ENCODE data around the gene ADAMTSL4. TPM values are rescaled to one million over a fixed set of nuclear protein-coding genes. Genes with fewer than 3 reads are reported as not detected.

Gene ADAMTSL4
- total and polyA plus RNA-seq, 7 donors = 2.1 to 36.0 (median 14.6) TPM

DNA sequence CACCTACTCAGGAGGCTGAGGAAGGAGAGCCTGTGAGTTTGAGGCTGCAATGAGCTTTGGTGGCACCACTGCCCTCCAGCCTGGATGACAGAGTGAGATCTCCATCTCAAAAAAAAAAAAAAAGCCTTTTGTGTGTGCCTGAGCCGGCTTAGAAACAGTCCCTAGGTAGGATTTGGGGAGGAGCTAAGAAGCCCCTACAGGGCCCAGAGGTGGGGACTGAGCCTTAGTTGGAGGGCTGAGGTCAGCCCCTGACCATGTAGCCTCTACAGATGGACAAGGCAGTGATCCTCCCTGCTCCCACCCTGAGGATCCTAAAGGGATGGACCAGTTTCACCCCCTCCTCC, 2.5 kb downstream of the ADAMTSL4 start:
- DNase-seq = no peak
- no peak for TF ChIP-seq POLR2A (IDR thresholded peaks at IDR 0.05)
- TF ChIP-seq, protein P1, sequence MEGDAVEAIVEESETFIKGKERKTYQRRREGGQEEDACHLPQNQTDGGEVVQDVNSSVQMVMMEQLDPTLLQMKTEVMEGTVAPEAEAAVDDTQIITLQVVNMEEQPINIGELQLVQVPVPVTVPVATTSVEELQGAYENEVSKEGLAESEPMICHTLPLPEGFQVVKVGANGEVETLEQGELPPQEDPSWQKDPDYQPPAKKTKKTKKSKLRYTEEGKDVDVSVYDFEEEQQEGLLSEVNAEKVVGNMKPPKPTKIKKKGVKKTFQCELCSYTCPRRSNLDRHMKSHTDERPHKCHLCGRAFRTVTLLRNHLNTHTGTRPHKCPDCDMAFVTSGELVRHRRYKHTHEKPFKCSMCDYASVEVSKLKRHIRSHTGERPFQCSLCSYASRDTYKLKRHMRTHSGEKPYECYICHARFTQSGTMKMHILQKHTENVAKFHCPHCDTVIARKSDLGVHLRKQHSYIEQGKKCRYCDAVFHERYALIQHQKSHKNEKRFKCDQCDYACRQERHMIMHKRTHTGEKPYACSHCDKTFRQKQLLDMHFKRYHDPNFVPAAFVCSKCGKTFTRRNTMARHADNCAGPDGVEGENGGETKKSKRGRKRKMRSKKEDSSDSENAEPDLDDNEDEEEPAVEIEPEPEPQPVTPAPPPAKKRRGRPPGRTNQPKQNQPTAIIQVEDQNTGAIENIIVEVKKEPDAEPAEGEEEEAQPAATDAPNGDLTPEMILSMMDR (IDR thresholded peaks at IDR 0.05) = no peak
- no peak for TF ChIP-seq POLR2AphosphoS5 (IDR thresholded peaks at IDR 0.05)
- TF ChIP-seq EP300 (IDR thresholded peaks at IDR 0.05) = no peak
- peak overlapping the region; percentile 82 to 91 (median 88) for H3K27ac ChIP-seq
- no peak overlapping the region for H3K4me3 ChIP-seq
- intact Hi-C loops (cut with DNase I) = no loop called here
- 34 to 44% methylated on average over 1 of the region's 1 CpG for WGBS, 2 donors
- H3K9me3 ChIP-seq = no peaks in the 10 kb centered on the region
- peaks cover 0 to 10% (median under 1%) of the 10 kb centered on the region in 4 donors for H3K36me3 ChIP-seq
- H3K27me3 ChIP-seq = no peaks in the 10 kb centered on the region
- H3K4me1 ChIP-seq = peaks cover 0 to 62% (median 44%) of the 10 kb centered on the region in 4 donors

DNA sequence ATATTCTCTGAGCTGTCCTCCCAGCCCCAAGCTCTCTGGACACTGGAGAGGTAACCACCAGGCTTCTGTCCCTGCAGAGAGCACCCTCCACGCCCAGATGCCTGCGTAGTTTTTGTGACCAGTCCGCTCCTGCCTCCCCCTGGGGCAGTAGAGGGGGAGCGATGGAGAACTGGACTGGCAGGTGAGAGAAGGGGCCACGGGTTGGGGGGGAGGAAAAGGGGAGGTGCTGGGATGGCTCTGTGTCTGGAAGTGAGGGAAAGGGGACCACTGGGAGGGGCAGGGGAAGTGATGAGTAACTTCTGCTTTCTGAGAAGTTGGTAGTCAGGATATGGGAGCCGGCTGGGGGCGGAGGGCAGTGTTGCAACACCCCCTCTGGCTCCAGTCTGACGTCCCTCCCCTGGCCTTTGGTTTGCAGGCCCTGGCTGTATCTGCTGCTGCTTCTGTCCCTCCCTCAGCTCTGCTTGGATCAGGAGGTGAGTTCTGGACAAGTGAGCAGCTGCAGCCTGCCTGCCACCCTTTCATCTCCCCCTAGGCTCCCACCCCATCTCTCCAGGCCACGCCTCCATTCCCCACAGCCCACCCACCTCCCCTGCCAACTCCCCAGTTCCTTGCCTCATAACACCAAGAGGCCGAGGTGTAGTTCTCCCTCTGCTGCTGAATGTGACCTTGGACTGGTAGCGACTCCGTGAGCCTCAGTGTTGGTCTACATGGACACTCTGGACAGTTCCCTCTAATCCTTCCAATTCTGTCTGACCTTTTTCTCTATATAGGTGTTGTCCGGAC, 3.1 kb downstream of the ADAMTSL4 start:
- 42 to 53% methylated on average over 13 of the region's 13 CpGs for WGBS, 2 donors
- intact Hi-C loops (cut with DNase I) = no loop called here
- H3K9me3 ChIP-seq = no peaks in the 10 kb centered on the region
- H3K4me1 ChIP-seq = peaks cover 0 to 63% (median 44%) of the 10 kb centered on the region in 4 donors
- TF ChIP-seq EP300 (IDR thresholded peaks at IDR 0.05) (peak in 1 of 4 donors; percentile 41), POLR2A (IDR thresholded peaks at IDR 0.05) (no peak), POLR2AphosphoS5 (IDR thresholded peaks at IDR 0.05) (peak in 3 of 4 donors; percentile 9 to 77 (median 70))
- DNase-seq = peak; percentile 98
- H3K27me3 ChIP-seq = no peaks in the 10 kb centered on the region
- no peak overlapping the region for H3K4me3 ChIP-seq
- peaks cover 0 to 10% (median 4%) of the 10 kb centered on the region in 4 donors for H3K36me3 ChIP-seq
- H3K27ac ChIP-seq = peak overlapping the region; percentile 82 to 91 (median 88)

DNA sequence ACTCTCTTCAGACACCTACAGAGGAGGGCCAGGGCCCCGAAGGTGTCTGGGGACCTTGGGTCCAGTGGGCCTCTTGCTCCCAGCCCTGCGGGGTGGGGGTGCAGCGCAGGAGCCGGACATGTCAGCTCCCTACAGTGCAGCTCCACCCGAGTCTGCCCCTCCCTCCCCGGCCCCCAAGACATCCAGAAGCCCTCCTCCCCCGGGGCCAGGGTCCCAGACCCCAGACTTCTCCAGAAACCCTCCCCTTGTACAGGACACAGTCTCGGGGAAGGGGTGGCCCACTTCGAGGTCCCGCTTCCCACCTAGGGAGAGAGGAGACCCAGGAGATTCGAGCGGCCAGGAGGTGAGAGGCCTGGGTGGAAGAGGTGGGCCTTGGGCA, 3.7 kb downstream of the ADAMTSL4 start:
- Histone ChIP-seq H3K27ac (peak overlapping the region; percentile 82 to 91 (median 88)), H3K36me3 (peaks cover 0 to 13% (median 5%) of the 10 kb centered on the region in 4 donors), H3K4me1 (peaks cover 0 to 66% (median 45%) of the 10 kb centered on the region in 4 donors), H3K9me3 (no peaks in the 10 kb centered on the region), H3K4me3 (no peak overlapping the region), H3K27me3 (no peaks in the 10 kb centered on the region)
- WGBS, 2 donors = 81 to 88% methylated on average over 12 of the region's 12 CpGs
- TF ChIP-seq EP300 (IDR thresholded peaks at IDR 0.05) (no peak), POLR2AphosphoS5 (IDR thresholded peaks at IDR 0.05) (no peak), POLR2A (IDR thresholded peaks at IDR 0.05) (no peak)
- TF ChIP-seq, protein P1 (IDR thresholded peaks at IDR 0.05) = no peak
- intact Hi-C loops (cut with DNase I) = no loop called here
- no peak for DNase-seq

DNA sequence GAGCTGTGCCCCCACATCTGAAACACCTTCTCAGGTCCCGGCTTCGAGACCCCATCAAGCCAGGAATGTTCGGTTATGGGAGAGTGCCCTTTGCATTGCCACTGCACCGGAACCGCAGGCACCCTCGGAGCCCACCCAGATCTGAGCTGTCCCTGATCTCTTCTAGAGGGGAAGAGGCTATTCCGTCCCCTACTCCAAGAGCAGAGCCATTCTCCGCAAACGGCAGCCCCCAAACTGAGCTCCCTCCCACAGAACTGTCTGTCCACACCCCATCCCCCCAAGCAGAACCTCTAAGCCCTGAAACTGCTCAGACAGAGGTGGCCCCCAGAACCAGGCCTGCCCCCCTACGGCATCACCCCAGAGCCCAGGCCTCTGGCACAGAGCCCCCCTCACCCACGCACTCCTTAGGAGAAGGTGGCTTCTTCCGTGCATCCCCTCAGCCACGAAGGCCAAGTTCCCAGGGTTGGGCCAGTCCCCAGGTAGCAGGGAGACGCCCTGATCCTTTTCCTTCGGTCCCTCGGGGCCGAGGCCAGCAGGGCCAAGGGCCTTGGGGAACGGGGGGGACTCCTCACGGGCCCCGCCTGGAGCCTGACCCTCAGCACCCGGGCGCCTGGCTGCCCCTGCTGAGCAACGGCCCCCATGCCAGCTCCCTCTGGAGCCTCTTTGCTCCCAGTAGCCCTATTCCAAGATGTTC, 4.3 kb downstream of the ADAMTSL4 start:
- Histone ChIP-seq H3K36me3 (peaks cover 0 to 16% (median 5%) of the 10 kb centered on the region in 4 donors), H3K27ac (peak overlapping the region; percentile 82 to 91 (median 88)), H3K4me1 (peaks cover 0 to 66% (median 45%) of the 10 kb centered on the region in 4 donors), H3K9me3 (no peaks in the 10 kb centered on the region), H3K27me3 (no peaks in the 10 kb centered on the region), H3K4me3 (no peak overlapping the region)
- TF ChIP-seq POLR2AphosphoS5 (IDR thresholded peaks at IDR 0.05) = peak in 1 of 4 donors; percentile 9
- TF ChIP-seq POLR2A (IDR thresholded peaks at IDR 0.05) = no peak
- no peak for DNase-seq
- intact Hi-C loops (cut with DNase I) = no loop called here
- WGBS, 2 donors = 87 to 91% methylated on average over 23 of the region's 23 CpGs

DNA sequence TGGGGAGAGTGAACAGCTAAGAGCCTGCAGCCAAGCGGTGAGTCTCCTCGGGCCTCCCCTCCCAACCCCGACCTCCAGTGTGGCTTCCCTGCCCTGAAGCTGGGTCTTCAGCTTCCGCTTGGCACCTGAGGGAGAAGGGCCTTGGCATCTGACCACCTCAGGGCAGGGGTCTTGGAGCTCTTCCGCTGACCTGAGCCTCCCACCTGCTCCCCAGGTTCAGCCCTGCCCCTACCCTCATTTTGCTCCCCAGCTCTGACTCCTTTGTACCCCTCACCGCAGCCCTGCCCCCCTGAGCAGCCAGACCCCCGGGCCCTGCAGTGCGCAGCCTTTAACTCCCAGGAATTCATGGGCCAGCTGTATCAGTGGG, 4.9 kb downstream of the ADAMTSL4 start:
- DNase-seq = no peak
- Histone ChIP-seq H3K27me3 (no peaks in the 10 kb centered on the region), H3K36me3 (peaks cover 0 to 16% (median 5%) of the 10 kb centered on the region in 4 donors), H3K27ac (peak overlapping the region in 3 of 4 donors; percentile 85 to 91 (median 90)), H3K4me1 (peaks cover 0 to 67% (median 47%) of the 10 kb centered on the region in 4 donors), H3K4me3 (no peak overlapping the region), H3K9me3 (no peaks in the 10 kb centered on the region)
- intact Hi-C loops (cut with DNase I) = no loop called here
- 91 to 94% methylated on average over 8 of the region's 8 CpGs for WGBS, 2 donors
- no peak for TF ChIP-seq POLR2AphosphoS5 (IDR thresholded peaks at IDR 0.05)
- TF ChIP-seq EP300 (IDR thresholded peaks at IDR 0.05) = no peak
- TF ChIP-seq, protein P1 (IDR thresholded peaks at IDR 0.05) = no peak
- no peak for TF ChIP-seq POLR2A (IDR thresholded peaks at IDR 0.05)

Data from sigmoid colon (tissue), 7 donors.